HCT116 (cell line): ENCODE data around the gene CLCA4. TPM values are rescaled to one million over a fixed set of nuclear protein-coding genes. Genes with fewer than 3 reads are reported as not detected.

Experiments used
- ATAC-seq: fragments of 200-7000 bp; cut with Tn5 transposase; 2 replicates; pipeline ENCODE4 v1.9.1; 2020; ENCODE audit warnings: mild to moderate bottlenecking, moderate library complexity
- BruUV-seq: library from RNA; stranded (reverse); fragments of 400-500 nt; replicated peaks from 2 replicates; lab custom pipeline; 2021; lab: Mats Ljungman, UMichigan
- CTCF ChIA-PET: fragments of 300-600 bp; sonication (Branson Sonifier 250); formaldehyde crosslinking; loops from one replicate; lab custom pipeline; 2021; ENCODE audit warnings: antibody characterized with exemption; lab: Charles Lee
- POLR2A ChIA-PET: fragments of 300-600, 350-600 bp; sonication (Branson Sonifier 250); formaldehyde crosslinking; loops from one replicate; lab custom pipeline; 2021; ENCODE audit warnings: antibody characterized with exemption; lab: Charles Lee
- RAD21 ChIA-PET, 2 experiments: fragments of 300-600 bp; sonication (Branson Sonifier 250); formaldehyde crosslinking; loops; one replicate each; lab custom pipeline; 2023; ENCODE audit warnings: low total read pairs in 2 of 2; ENCODE audit not compliant: uncharacterized antibody in 2 of 2, unreplicated experiment in 2 of 2, low non-redundant PET in 1 of 2; lab: Charles Lee
- DNase-seq: peaks from one replicate; pipeline ENCODE4 v3.0.0-alpha.2; 2010; ENCODE audit warnings: low read depth, low spot score
- H2AFZ ChIP-seq: fragments of 200-600 bp; shearing (Covaris generic), sonication (generic); 2 replicates; pipeline ENCODE4 v1.6.1; 2017; ENCODE audit warnings: low read depth, mixed run types, mixed read lengths, antibody characterized with exemption, low read length; ENCODE audit not compliant: poor library complexity, severe bottlenecking
- H3K27ac ChIP-seq: 2 replicates; pipeline ENCODE4 v1.5.1; 2012; ENCODE audit warnings: low read depth, low read length
- H3K27me3 ChIP-seq: fragments of 200-600 bp; sonication (generic); 2 replicates; pipeline ENCODE4 v1.6.1; 2016; ENCODE audit warnings: mixed run types, low read length, mixed read lengths; ENCODE audit not compliant: insufficient read depth
- H3K36me3 ChIP-seq, 2 experiments: fragments of 200-500 bp in 1 of 2; fragments of 200-600 bp in 1 of 2; sonication (Bioruptor generic) in 1 of 2; sonication (generic) in 1 of 2; 2 replicates each; pipeline versions ENCODE4 v1.5.1 to v1.6.1; 2014 to 2016; ENCODE audit warnings: low read length in 2 of 2, inconsistent platforms in 1 of 2, mixed read lengths in 1 of 2, mixed run types in 1 of 2; ENCODE audit not compliant: insufficient read depth in 2 of 2, control insufficient read depth in 1 of 2
- H3K4me1 ChIP-seq, 2 experiments: fragments of 200-600 bp in 1 of 2; sonication (generic) in 1 of 2; 2 replicates each; pipeline versions ENCODE4 v1.5.1 to v1.6.1; 2012 to 2017; ENCODE audit warnings: low read length in 2 of 2, inconsistent platforms in 1 of 2, mild to moderate bottlenecking in 1 of 2, mixed read lengths in 1 of 2, mixed run types in 1 of 2, moderate library complexity in 1 of 2; ENCODE audit not compliant: insufficient read depth in 2 of 2, control insufficient read depth in 1 of 2
- H3K4me2 ChIP-seq: fragments of 200-600 bp; sonication (generic); 2 replicates; pipeline ENCODE4 v1.6.1; 2017; ENCODE audit warnings: mixed run types, low read length, mixed read lengths
- H3K4me3 ChIP-seq, 2 experiments: fragments of 200-600 bp in 1 of 2; sonication (generic) in 1 of 2; replicated peaks in 1 of 2; 2 replicates each; pipeline ENCODE4 v1.5.1; 2011 to 2016; ENCODE audit warnings: low read length in 2 of 2, control low read depth in 1 of 2, low read depth in 1 of 2, mild to moderate bottlenecking in 1 of 2, mixed read lengths in 1 of 2, mixed run types in 1 of 2
- H3K79me2 ChIP-seq: fragments of 200-600 bp; sonication (generic); 2 replicates; pipeline ENCODE4 v1.6.1; 2017; ENCODE audit warnings: mild to moderate bottlenecking, mixed run types, low read length, moderate library complexity, mixed read lengths; ENCODE audit not compliant: insufficient read depth
- H3K9ac ChIP-seq: fragments of 200-600 bp; sonication (generic); 2 replicates; pipeline ENCODE4 v1.6.1; 2016; ENCODE audit warnings: low read length, mixed read lengths
- H3K9me2 ChIP-seq: fragments of 200-600 bp; sonication (generic), shearing (Covaris generic); 2 replicates; pipeline ENCODE4 v1.6.1; 2017; ENCODE audit warnings: mixed run types, mild to moderate bottlenecking, moderate library complexity; ENCODE audit not compliant: insufficient read depth
- H3K9me3 ChIP-seq, 2 experiments: fragments of 200-500 bp in 1 of 2; fragments of 200-600 bp in 1 of 2; sonication (Bioruptor generic) in 1 of 2; sonication (generic) in 1 of 2; 2 replicates each; pipeline ENCODE4 v1.6.1; 2014 to 2017; ENCODE audit warnings: low read length in 2 of 2, mixed read lengths in 2 of 2, inconsistent platforms in 1 of 2, low read depth in 1 of 2, mild to moderate bottlenecking in 1 of 2, mixed run types in 1 of 2, moderate library complexity in 1 of 2; ENCODE audit not compliant: control insufficient read depth in 1 of 2, insufficient read depth in 1 of 2
- H4K20me1 ChIP-seq: fragments of 200-600 bp; sonication (generic), shearing (Covaris generic); 2 replicates; pipeline ENCODE4 v1.6.1; 2017; ENCODE audit warnings: mixed run types, mild to moderate bottlenecking, moderate library complexity; ENCODE audit not compliant: insufficient read depth
- ELF1 ChIP-seq: IDR thresholded peaks from 2 replicates; pipeline ENCODE4 v1.6.1; 2012; ENCODE audit warnings: low read depth, borderline replicate concordance
- EZH2 ChIP-seq: fragments of 200-600 bp; sonication (generic); IDR thresholded peaks from 2 replicates; pipeline ENCODE4 v1.6.1; 2017; ENCODE audit warnings: antibody characterized with exemption, mixed run types
- FOSL1 ChIP-seq: IDR thresholded peaks from 2 replicates; pipeline ENCODE4 v1.6.1; 2012; ENCODE audit warnings: low read depth
- POLR2A ChIP-seq: IDR thresholded peaks from 2 replicates; pipeline ENCODE4 v1.7.0; 2011; ENCODE audit warnings: borderline replicate concordance; ENCODE audit not compliant: insufficient read depth, insufficient read length; ENCODE audit errors: extremely low read depth
- RAD21 ChIP-seq: IDR thresholded peaks from 2 replicates; pipeline ENCODE4 v1.6.1; 2012; ENCODE audit warnings: low read depth, mild to moderate bottlenecking
- SRF ChIP-seq: IDR thresholded peaks from 2 replicates; pipeline ENCODE4 v1.6.1; 2012; ENCODE audit warnings: low read depth
- ZNF274 ChIP-seq: fragments of 200-500 bp; sonication (Bioruptor generic); IDR thresholded peaks from 2 replicates; pipeline ENCODE4 v1.6.1; 2014; ENCODE audit warnings: mild to moderate bottlenecking, low read depth, low read length, inconsistent platforms
- intact Hi-C: fragments of 100-400 bp; cut with micrococcal nuclease; formaldehyde crosslinking; loops from 2 replicates; pipeline ENCODE4 v1.10.0; 2022
- total RNA-seq: library from RNA; stranded (reverse); gene quantifications from one replicate; pipeline ENCODE4 v1.2.1, GENCODE V29; 2021; ENCODE audit not compliant: unreplicated experiment
- TF ChIP-seq, protein P1 (sequence below): IDR thresholded peaks from 2 replicates; pipeline ENCODE4 v1.6.1; 2012; ENCODE audit warnings: low read depth

The CLCA4 gene
- total RNA-seq, 1 experiment from 2014 or later = not detected

DNA sequence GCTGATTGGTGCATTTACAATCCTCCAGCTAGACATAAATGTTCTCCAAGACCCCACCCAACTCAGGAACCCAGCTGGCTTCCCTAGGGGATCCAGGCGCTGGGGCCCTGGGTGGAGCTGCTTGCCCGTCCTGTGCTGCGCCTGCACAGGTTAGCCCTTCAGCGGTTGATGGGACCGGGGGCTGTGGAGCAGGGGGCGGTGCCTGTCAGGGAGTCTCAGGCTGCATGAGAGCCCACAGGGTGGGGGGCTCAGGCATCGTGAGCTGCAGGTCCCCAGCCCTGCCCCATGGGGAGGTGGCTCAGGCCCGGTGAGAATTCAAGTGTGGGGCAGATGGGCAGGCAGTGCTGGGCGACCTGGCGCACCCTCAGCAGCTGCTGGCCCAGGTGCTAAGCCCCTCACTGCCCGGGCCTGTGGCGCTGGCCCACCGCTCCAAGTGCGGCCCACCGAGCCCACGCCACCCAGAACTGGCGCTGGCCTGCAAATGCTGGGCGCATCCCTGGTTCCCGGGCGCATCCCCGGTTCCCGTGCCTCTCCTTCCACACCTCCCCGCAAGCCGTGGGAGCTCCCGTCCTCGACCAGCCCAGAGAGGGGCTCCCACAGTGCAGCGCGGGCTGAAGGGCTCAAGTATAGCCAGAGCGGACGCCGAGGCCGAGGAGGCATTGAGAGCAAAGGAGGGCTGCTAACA is 23.1 kb upstream of the CLCA4 start:
- CTCF ChIA-PET = no interaction called here
- H3K4me2 ChIP-seq = no peak overlapping the region
- no peaks in the 10 kb centered on the region for H3K27me3 ChIP-seq
- POLR2A ChIA-PET = no interaction called here
- H3K79me2 ChIP-seq = no peaks in the 10 kb centered on the region
- no peaks in the 10 kb centered on the region for H3K36me3 ChIP-seq
- no peak overlapping the region for H2AFZ ChIP-seq
- no peak overlapping the region for H3K9ac ChIP-seq
- no peak for TF ChIP-seq RAD21
- TF ChIP-seq SRF = no peak
- TF ChIP-seq FOSL1 = no peak
- TF ChIP-seq ELF1 = no peak
- TF ChIP-seq, protein P1, sequence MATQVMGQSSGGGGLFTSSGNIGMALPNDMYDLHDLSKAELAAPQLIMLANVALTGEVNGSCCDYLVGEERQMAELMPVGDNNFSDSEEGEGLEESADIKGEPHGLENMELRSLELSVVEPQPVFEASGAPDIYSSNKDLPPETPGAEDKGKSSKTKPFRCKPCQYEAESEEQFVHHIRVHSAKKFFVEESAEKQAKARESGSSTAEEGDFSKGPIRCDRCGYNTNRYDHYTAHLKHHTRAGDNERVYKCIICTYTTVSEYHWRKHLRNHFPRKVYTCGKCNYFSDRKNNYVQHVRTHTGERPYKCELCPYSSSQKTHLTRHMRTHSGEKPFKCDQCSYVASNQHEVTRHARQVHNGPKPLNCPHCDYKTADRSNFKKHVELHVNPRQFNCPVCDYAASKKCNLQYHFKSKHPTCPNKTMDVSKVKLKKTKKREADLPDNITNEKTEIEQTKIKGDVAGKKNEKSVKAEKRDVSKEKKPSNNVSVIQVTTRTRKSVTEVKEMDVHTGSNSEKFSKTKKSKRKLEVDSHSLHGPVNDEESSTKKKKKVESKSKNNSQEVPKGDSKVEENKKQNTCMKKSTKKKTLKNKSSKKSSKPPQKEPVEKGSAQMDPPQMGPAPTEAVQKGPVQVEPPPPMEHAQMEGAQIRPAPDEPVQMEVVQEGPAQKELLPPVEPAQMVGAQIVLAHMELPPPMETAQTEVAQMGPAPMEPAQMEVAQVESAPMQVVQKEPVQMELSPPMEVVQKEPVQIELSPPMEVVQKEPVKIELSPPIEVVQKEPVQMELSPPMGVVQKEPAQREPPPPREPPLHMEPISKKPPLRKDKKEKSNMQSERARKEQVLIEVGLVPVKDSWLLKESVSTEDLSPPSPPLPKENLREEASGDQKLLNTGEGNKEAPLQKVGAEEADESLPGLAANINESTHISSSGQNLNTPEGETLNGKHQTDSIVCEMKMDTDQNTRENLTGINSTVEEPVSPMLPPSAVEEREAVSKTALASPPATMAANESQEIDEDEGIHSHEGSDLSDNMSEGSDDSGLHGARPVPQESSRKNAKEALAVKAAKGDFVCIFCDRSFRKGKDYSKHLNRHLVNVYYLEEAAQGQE = no peak
- no peak for TF ChIP-seq ZNF274
- TF ChIP-seq POLR2A = no peak
- no peak for TF ChIP-seq EZH2
- H3K9me2 ChIP-seq = no peaks in the 10 kb centered on the region
- no TSS peak for BruUV-seq
- intact Hi-C loops = no loop called here
- H3K9me3 ChIP-seq = no peaks in the 10 kb centered on the region
- RAD21 ChIA-PET = no interaction called here
- no peak for ATAC-seq
- no peak overlapping the region for H3K4me3 ChIP-seq
- H4K20me1 ChIP-seq = no peaks in the 10 kb centered on the region
- H3K27ac ChIP-seq = no peak overlapping the region
- no peak for DNase-seq
- H3K4me1 ChIP-seq = no peaks in the 10 kb centered on the region
